GM21367 (cell line): ENCODE results near the gene CHCHD3.

Experiments used
- ATAC-seq: cut with Tn5 transposase; IDR thresholded peaks from one replicate; pipeline ENCODE4 v1.9.1; 2021; ENCODE audit not compliant: unreplicated experiment

The CHCHD3 gene

DNA sequence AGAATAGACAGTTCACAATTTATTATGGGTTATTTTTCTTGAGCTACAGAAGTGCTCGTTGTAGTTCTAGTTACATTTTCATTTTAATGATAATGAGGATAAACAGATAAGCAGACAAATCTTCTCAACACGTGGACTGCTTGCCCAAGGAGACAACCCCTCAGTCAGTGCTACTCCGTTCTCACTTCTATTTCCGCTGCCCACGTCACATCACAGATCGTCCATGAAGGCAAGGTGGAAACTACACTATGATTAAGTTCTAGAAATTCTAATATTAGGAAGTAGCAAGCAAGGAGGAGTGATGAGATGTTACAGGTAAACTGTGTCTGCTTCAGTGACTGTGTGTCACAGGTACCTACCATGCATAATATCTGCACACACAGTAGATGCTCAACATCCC, 210.5 kb downstream of the CHCHD3 start:
- peak; percentile 68 for ATAC-seq

GRCh38 chr7:132869166-132869861, 212.6 kb downstream of the CHCHD3 start:
- no peak for ATAC-seq

GRCh38 chr7:132866551-132866950, 215.3 kb downstream of the CHCHD3 start:
- ATAC-seq, result no peak

GRCh38 chr7:132866144-132866531, 215.8 kb downstream of the CHCHD3 start:
- ATAC-seq, result no peak

GRCh38 chr7:132865366-132866143, 216.3 kb downstream of the CHCHD3 start:
- ATAC-seq, result no peak

- no peak for ATAC-seq
Measured at GRCh38 chr7:132861940-132862554, 219.8 kb downstream of the CHCHD3 start.

DNA sequence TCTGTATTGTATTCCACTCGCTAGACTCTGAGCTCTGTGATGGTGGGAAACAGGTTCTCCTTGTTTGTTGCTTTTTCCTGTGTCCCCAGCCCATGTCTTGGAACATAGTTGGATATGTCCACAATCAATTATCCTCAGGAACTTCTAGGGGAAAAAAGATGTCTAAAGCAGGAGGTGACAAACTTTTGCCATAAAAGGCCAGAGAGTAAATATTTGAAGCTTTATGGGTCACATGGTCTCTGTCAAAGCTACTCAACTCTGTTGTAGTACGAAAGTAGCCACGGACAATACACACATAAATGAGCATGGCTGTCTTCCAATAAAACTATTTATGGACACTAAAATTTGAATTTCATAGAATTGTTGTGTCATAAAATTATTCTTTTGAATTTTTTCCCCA, 220.5 kb downstream of the CHCHD3 start:
- ATAC-seq, result no peak

GRCh38 chr7:132859199-132859598, 222.7 kb downstream of the CHCHD3 start:
- ATAC-seq, result no peak

DNA sequence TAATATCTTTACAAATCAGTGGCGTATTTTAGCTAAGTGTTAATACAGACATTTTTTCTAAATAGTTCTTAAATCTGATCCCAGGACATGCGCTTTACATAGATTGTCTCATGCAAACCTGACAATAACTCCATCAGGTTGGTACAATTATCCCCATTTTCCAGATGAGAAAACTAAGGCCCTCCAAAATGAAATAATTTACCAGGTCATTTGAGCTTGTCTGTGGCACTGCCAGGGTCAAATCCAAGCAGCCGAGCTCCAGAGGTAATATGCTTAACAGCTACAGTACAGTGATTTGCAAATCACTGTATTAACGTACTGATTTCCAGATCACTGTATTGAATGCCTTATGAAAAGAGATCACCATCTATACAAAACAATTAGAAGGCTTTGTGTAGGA, 223.1 kb downstream of the CHCHD3 start:
- no peak for ATAC-seq

- no peak for ATAC-seq
Measured at GRCh38 chr7:132858251-132858650, 223.6 kb downstream of the CHCHD3 start.

DNA sequence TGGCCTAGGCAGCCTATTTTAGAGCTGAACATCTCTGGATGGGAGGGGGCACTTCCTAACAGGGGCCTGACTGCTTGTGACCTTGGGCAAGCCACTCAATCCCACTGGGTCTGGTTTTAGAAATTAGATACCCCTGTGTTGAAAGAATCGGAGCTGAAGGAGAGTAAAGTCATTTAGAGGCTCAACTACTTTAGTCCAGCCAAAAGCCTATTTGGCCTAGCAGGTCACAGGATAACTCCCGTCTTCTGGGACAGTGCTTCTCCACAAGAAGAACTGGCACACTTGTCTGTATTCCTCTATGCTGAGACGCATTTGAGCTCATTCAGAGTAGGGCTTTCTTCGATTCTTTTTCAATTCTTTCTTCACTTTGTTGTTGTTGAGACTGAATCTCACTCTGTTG, 224.2 kb downstream of the CHCHD3 start:
- no peak for ATAC-seq

DNA sequence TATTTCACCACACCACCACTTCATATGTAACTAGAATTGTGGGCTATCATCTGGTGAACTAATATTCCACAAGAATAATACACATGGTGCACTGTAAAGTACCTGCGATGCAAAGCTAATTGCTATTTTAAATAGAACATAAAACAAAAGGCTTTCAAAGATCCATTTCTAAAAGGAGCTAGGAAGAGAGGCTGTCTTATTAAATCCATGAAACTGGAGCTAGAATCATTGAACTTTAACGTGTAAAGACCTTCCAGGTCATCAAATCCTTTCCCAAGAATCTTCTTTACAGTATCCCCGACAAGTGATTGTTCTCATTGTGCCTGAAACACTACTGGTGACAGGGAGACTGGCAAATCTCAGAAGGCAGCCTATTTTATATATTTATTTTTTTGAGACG, 224.9 kb downstream of the CHCHD3 start:
- no peak for ATAC-seq

GRCh38 chr7:132856416-132856815, 225.5 kb downstream of the CHCHD3 start:
- ATAC-seq, result no peak

- no peak for ATAC-seq
Measured at GRCh38 chr7:132855901-132856300, 226.0 kb downstream of the CHCHD3 start.

- ATAC-seq, result no peak
Measured at GRCh38 chr7:132854238-132854637, 227.7 kb downstream of the CHCHD3 start.

DNA sequence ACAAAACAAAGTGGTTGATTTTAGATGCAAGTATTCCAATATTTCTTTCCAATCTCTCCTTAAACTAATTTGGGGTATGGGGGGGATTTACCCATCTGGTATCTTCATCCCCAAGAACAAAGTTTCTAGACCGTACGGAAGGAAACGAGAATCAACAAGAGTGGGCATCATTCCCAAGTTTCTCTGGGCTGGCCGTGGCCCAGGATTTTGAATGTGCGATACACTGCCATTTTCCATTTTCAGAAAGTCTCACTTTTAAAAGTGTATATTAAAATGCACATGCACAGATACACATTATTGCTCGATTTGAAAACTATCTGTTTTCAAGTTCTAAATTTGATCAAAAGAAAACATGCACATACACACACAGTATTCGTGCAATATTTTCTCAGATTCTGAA, 234.5 kb downstream of the CHCHD3 start:
- ATAC-seq, result no peak

- ATAC-seq, result no peak
Measured at GRCh38 chr7:132846086-132846485, 235.8 kb downstream of the CHCHD3 start.

DNA sequence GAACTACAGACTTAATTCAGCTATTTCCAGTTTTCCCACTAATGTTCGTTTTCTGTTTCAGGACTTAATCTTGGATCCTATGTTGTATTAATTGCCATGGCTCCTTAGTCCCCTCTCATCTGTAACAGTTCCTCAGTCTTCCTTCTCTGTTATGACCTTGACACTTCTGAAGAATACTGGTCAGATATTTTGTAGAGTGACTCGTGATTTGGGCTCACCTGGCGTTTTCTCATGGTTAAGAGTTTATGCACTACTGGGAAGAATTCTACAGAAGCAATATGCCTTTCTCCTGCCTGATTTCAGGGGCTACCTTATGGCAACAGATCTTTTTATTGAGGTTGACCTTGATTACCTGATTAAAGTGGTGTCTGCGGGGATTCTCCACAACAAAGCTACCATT, 239.4 kb downstream of the CHCHD3 start:
- no peak for ATAC-seq

- ATAC-seq, result no peak
Measured at GRCh38 chr7:132840199-132840598, 241.7 kb downstream of the CHCHD3 start.

GRCh38 chr7:132838313-132838712, 243.6 kb downstream of the CHCHD3 start:
- ATAC-seq, result no peak

DNA sequence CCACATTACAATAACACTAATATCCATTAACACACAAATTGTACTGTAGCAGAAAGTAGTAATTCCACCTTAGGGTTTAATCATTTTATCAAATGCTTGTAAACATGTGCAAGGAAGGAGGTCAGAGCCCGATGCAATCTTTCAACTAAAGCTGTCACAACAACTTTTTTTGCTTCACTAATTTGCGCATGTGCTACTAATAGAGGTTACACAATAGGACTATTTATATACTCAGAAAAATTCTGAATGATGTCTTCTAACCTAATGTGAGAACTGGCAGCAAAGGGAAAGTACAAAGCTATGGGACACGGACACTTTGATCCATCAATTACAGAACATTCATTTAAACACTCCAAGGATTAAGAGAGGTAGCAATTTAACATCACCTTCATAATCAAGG, 244.4 kb downstream of the CHCHD3 start:
- no peak for ATAC-seq

- no peak for ATAC-seq
Measured at GRCh38 chr7:132836746-132837145, 245.1 kb downstream of the CHCHD3 start.
